K562 (cell line): Measurements from ENCODE around the gene PPP1R14D. TPM values are rescaled to one million over a fixed set of nuclear protein-coding genes. Genes with fewer than 3 reads are reported as not detected.
A peak's percentile ranks its signal among the peaks of the same experiment; 100 is the strongest.

Experiments
- ASH1L ChIP-seq: fragments of 450-650 bp; IDR thresholded peaks from 2 replicates; pipeline ENCODE4 v1.6.1; 2018; ENCODE audit warnings: borderline replicate concordance, mild to moderate bottlenecking, low read depth; ENCODE audit not compliant: partially characterized antibody
- CC2D1A ChIP-seq: fragments of 450-650 bp; IDR thresholded peaks from 2 replicates; pipeline ENCODE4 v1.6.1; 2017; ENCODE audit warnings: mild to moderate bottlenecking
- CXXC5 ChIP-seq: fragments of 250-450 bp; sonication (Bioruptor Pico); IDR thresholded peaks from 2 replicates; pipeline ENCODE4 v1.8.0; 2022; ENCODE audit warnings: inconsistent platforms, mild to moderate bottlenecking, moderate library complexity
- ETV6 ChIP-seq, 3 experiments: fragments of 150-350 bp in 1 of 3; sonication (generic) in 1 of 3; formaldehyde crosslinking in 1 of 3; IDR thresholded peaks; 2 replicates each; pipeline versions ENCODE4 v1.6.1 to v1.8.0; 2014 to 2022; ENCODE audit warnings: borderline replicate concordance in 2 of 3, low read depth in 2 of 3, antibody characterized with exemption in 1 of 3, low read length in 1 of 3, mild to moderate bottlenecking in 1 of 3, missing genetic modification reagents in 1 of 3
- GATAD2A ChIP-seq: fragments of 450-650 bp; IDR thresholded peaks from 2 replicates; pipeline ENCODE4 v1.6.1; 2017
- HOMEZ ChIP-seq: fragments of 250-450 bp; sonication (Bioruptor Pico); IDR thresholded peaks from 2 replicates; pipeline ENCODE4 v1.4.0; 2020; ENCODE audit warnings: mild to moderate bottlenecking, moderate library complexity
- MECOM ChIP-seq: fragments of 250-450 bp; sonication (Bioruptor Pico); IDR thresholded peaks from 2 replicates; pipeline ENCODE4 v1.8.0; 2022; ENCODE audit warnings: inconsistent platforms
- NFE2L1 ChIP-seq: fragments of 450-650 bp; IDR thresholded peaks from 2 replicates; pipeline ENCODE4 v1.6.1; 2016; ENCODE audit warnings: missing genetic modification characterization, low read depth, mild to moderate bottlenecking, missing compliant biosample characterization, moderate library complexity, borderline replicate concordance
- RBBP5 ChIP-seq: fragments of 200-600 bp; sonication (generic); IDR thresholded peaks from 2 replicates; pipeline ENCODE4 v1.6.1; 2012; ENCODE audit warnings: borderline replicate concordance, mild to moderate bottlenecking, low read length, control low read depth, inconsistent platforms; ENCODE audit not compliant: insufficient read depth, poor library complexity, severe bottlenecking
- RBM22 ChIP-seq: fragments of 200-400 bp; formaldehyde crosslinking; IDR thresholded peaks from 2 replicates; pipeline ENCODE4 v1.6.1; 2018; ENCODE audit warnings: low read length, low read depth; ENCODE audit not compliant: poor library complexity, severe bottlenecking
- SETDB1 ChIP-seq: IDR thresholded peaks from one replicate; pipeline ENCODE4 v1.6.1; 2012; ENCODE audit warnings: low read length, control low read depth, inconsistent platforms
- THAP7 ChIP-seq: fragments of 250-450 bp; sonication (Bioruptor Pico); IDR thresholded peaks from 2 replicates; pipeline ENCODE4 v1.5.0; 2021
- XRCC5 ChIP-seq: fragments of 200-400 bp; formaldehyde crosslinking; IDR thresholded peaks from 2 replicates; pipeline ENCODE4 v1.6.1; 2017; ENCODE audit warnings: low read depth, mild to moderate bottlenecking, low read length
- YY1 ChIP-seq, 3 experiments: IDR thresholded peaks; 2 replicates each; pipeline ENCODE4 v1.6.1; 2011; ENCODE audit warnings: low read length in 2 of 3, mild to moderate bottlenecking in 2 of 3, moderate library complexity in 2 of 3, borderline replicate concordance in 1 of 3, control low read depth in 1 of 3, low read depth in 1 of 3; ENCODE audit not compliant: insufficient read depth in 3 of 3, insufficient replicate concordance in 2 of 3, control insufficient read depth in 1 of 3, insufficient read length in 1 of 3; ENCODE audit errors: extremely low read depth in 1 of 3
- ZBTB8A ChIP-seq: fragments of 450-650 bp; IDR thresholded peaks from 2 replicates; pipeline ENCODE4 v1.6.1; 2018; ENCODE audit warnings: mild to moderate bottlenecking, moderate library complexity; ENCODE audit not compliant: partially characterized antibody
- ZNF431 ChIP-seq: sonication (generic); formaldehyde crosslinking; IDR thresholded peaks from 2 replicates; pipeline ENCODE4 v1.8.0; 2022; ENCODE audit warnings: mild to moderate bottlenecking, missing genetic modification reagents
- ZNF57 ChIP-seq: fragments of 450-650 bp; formaldehyde crosslinking; IDR thresholded peaks from 2 replicates; pipeline ENCODE4 v1.4.0; 2020; ENCODE audit warnings: mild to moderate bottlenecking, moderate library complexity
- ZNF699 ChIP-seq: fragments of 250-450 bp; sonication (Bioruptor Pico); IDR thresholded peaks from 2 replicates; pipeline ENCODE4 v1.8.0; 2021; ENCODE audit warnings: mild to moderate bottlenecking, moderate library complexity; ENCODE audit not compliant: insufficient replicate concordance
- polyA plus RNA-seq, 8 experiments: library from polyadenylated mRNA; depleted of rRNA in 4 of 8; stranded (reverse) in 5 of 8; unstranded in 3 of 8; fragments of >200 nt; fragmentation: Nextera tagmentation in 2 of 8; fragmentation: Illumina TruSeq in 1 of 8; extraction: Ambion mirVana in 2 of 8; extraction: Trizol in 1 of 8; gene quantifications; 2 replicates each; pipeline versions ENCODE4 v1.2.1 to v1.2.3, GENCODE V29; 2011 to 2014; ENCODE audit warnings: inconsistent platforms in 1 of 8, missing spikeins in 1 of 8
- total RNA-seq, 7 experiments: library from RNA; depleted of rRNA in 6 of 7; stranded (reverse); fragments of >200 nt in 6 of 7; fragmentation: Illumina TruSeq in 2 of 7; extraction: Trizol in 2 of 7; gene quantifications; 2 replicates each; pipeline versions ENCODE4 v1.2.1 to v1.2.3, GENCODE V29; 2011 to 2021; ENCODE audit warnings: low replicate concordance in 1 of 7
- TF ChIP-seq, protein P1 (sequence below): IDR thresholded peaks from 2 replicates; pipeline ENCODE4 v1.6.1; 2014; ENCODE audit warnings: antibody characterized with exemption
- TF ChIP-seq, protein P2 (sequence below): sonication (generic); formaldehyde crosslinking; IDR thresholded peaks from 2 replicates; pipeline ENCODE4 v1.8.0; 2022; ENCODE audit warnings: missing genetic modification reagents, mild to moderate bottlenecking, borderline replicate concordance

Gene PPP1R14D
- total and polyA plus RNA-seq, 9 of the 15 experiments (the other 6 are each of a cell fraction or from before 2014, with no cell fraction given), result 0.11 to 0.18 TPM; not detected in 7

- TF ChIP-seq RBM22 (no peak), CC2D1A (peak; percentile 25; the same call in 1 of the 2 replicates), RBBP5 (no peak), ZBTB8A (no peak), ZNF57 (CRISPR knock-in tag) (no peak), YY1 (IDR thresholded peaks at IDR 0.05; ENCODE audit: borderline replicate concordance in 1 of 3, control insufficient read depth in 1 of 3, extremely low read depth in 1 of 3, insufficient read depth in 3 of 3, insufficient read length in 1 of 3, insufficient replicate concordance in 2 of 3, low read depth in 1 of 3, low read length in 2 of 3) (peak in 2 of 3 experiments; percentile 10 to 20), CXXC5 (CRISPR knock-in tag) (no peak), NFE2L1 (tag) (no peak), HOMEZ (CRISPR knock-in tag) (no peak), ZNF699 (CRISPR knock-in tag) (no peak), ZNF431 (CRISPR knock-in tag) (no peak), SETDB1 (no peak), MECOM (no peak), ASH1L (no peak), ETV6 (IDR thresholded peaks at IDR 0.05; ENCODE audit: borderline replicate concordance in 1 of 2, low read depth in 2 of 2, low read length in 1 of 2) (no peak), ETV6 (CRISPR knock-in tag; IDR thresholded peaks at IDR 0.05; ENCODE audit: borderline replicate concordance) (no peak), XRCC5 (peak; percentile 63; the same call in 1 of the 2 replicates), GATAD2A (no peak), THAP7 (no peak)
- TF ChIP-seq, protein P1, sequence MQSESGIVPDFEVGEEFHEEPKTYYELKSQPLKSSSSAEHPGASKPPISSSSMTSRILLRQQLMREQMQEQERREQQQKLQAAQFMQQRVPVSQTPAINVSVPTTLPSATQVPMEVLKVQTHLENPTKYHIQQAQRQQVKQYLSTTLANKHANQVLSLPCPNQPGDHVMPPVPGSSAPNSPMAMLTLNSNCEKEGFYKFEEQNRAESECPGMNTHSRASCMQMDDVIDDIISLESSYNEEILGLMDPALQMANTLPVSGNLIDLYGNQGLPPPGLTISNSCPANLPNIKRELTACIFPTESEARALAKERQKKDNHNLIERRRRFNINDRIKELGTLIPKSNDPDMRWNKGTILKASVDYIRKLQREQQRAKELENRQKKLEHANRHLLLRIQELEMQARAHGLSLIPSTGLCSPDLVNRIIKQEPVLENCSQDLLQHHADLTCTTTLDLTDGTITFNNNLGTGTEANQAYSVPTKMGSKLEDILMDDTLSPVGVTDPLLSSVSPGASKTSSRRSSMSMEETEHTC, result no peak
- TF ChIP-seq, protein P2, sequence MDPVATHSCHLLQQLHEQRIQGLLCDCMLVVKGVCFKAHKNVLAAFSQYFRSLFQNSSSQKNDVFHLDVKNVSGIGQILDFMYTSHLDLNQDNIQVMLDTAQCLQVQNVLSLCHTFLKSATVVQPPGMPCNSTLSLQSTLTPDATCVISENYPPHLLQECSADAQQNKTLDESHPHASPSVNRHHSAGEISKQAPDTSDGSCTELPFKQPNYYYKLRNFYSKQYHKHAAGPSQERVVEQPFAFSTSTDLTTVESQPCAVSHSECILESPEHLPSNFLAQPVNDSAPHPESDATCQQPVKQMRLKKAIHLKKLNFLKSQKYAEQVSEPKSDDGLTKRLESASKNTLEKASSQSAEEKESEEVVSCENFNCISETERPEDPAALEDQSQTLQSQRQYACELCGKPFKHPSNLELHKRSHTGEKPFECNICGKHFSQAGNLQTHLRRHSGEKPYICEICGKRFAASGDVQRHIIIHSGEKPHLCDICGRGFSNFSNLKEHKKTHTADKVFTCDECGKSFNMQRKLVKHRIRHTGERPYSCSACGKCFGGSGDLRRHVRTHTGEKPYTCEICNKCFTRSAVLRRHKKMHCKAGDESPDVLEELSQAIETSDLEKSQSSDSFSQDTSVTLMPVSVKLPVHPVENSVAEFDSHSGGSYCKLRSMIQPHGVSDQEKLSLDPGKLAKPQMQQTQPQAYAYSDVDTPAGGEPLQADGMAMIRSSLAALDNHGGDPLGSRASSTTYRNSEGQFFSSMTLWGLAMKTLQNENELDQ, result no peak
Measured at GRCh38 chr15:40857601-40858341, 29.3 kb upstream of the PPP1R14D start (continued).
